ENCODE data around the gene ZNF445. TPM values are rescaled to one million over a fixed set of nuclear protein-coding genes. Genes with fewer than 3 reads are reported as not detected.
"Not testable (repeated sequence)": the region's sequence is repeated elsewhere in the genome, so short reads cannot be mapped to it uniquely, and the experiment has no call there.

ZNF445 gene
- total RNA-seq, 2 donors from 2014 or later: 11.5 to 14.6 TPM

- Histone ChIP-seq H3K4me3 (no peak overlapping the region), H3K9me3 (no peaks in the 10 kb centered on the region), H3K27ac (no peak overlapping the region), H3K4me1 (no peaks in the 10 kb centered on the region), H3K27me3 (no peaks in the 10 kb centered on the region), H3K9ac (ENCODE audit: low read depth in 2 of 2, low read length in 2 of 2) (no peak overlapping the region), H3K36me3 (no peaks in the 10 kb centered on the region)
- TF ChIP-seq CTCF (IDR thresholded peaks at IDR 0.05): no peak
- DNase-seq: no peak
- intact Hi-C loops (cut with DNase I): no loop called here
Observed at GRCh38 chr3:44418549-44418948, 58.9 kb downstream of the ZNF445 start.

GRCh38 chr3:44418118-44418517, 59.4 kb downstream of the ZNF445 start:
- H3K4me1 ChIP-seq: not testable (repeated sequence)

GRCh38 chr3:44416031-44417030, 61.1 kb downstream of the ZNF445 start:
- no peaks in the 10 kb centered on the region for H3K4me1 ChIP-seq
- no peaks in the 10 kb centered on the region for H3K36me3 ChIP-seq
- H3K9me3 ChIP-seq: no peaks in the 10 kb centered on the region
- H3K9ac ChIP-seq (ENCODE audit: low read depth in 2 of 2, low read length in 2 of 2): no peak overlapping the region
- H3K27ac ChIP-seq: no peak overlapping the region
- no peak for TF ChIP-seq CTCF (IDR thresholded peaks at IDR 0.05)
- no peak overlapping the region for H3K4me3 ChIP-seq
- intact Hi-C loops (cut with DNase I): no loop called here
- no peaks in the 10 kb centered on the region for H3K27me3 ChIP-seq
- DNase-seq: no peak

More at GRCh38 chr3:44418118-44418517, 59.4 kb downstream of the ZNF445 start:
- H3K27me3 ChIP-seq; H3K9me3 ChIP-seq; intact Hi-C loops (cut with DNase I); H3K9ac ChIP-seq (ENCODE audit: low read depth in 2 of 2, low read length in 2 of 2); H3K36me3 ChIP-seq; DNase-seq; H3K27ac ChIP-seq; H3K4me3 ChIP-seq: not testable (repeated sequence)

- Histone ChIP-seq H3K36me3 (no peaks in the 10 kb centered on the region), H3K9ac (ENCODE audit: low read depth in 2 of 2, low read length in 2 of 2) (no peak overlapping the region), H3K27ac (no peak overlapping the region), H3K27me3 (no peaks in the 10 kb centered on the region), H3K4me3 (no peak overlapping the region), H3K9me3 (no peaks in the 10 kb centered on the region), H3K4me1 (no peaks in the 10 kb centered on the region)
- no peak for TF ChIP-seq CTCF (IDR thresholded peaks at IDR 0.05)
- DNase-seq: no peak
- intact Hi-C loops (cut with DNase I): no loop called here
Observed at GRCh38 chr3:44415421-44415820, 62.0 kb downstream of the ZNF445 start.

- H3K27ac ChIP-seq: no peak overlapping the region
- no peaks in the 10 kb centered on the region for H3K36me3 ChIP-seq
- H3K4me1 ChIP-seq: no peaks in the 10 kb centered on the region
- DNase-seq: no peak
- no peaks in the 10 kb centered on the region for H3K27me3 ChIP-seq
- H3K9me3 ChIP-seq: no peaks in the 10 kb centered on the region
- intact Hi-C loops (cut with DNase I): no loop called here
- H3K4me3 ChIP-seq: no peak overlapping the region
- no peak overlapping the region for H3K9ac ChIP-seq (ENCODE audit: low read depth in 2 of 2, low read length in 2 of 2)
- TF ChIP-seq CTCF (IDR thresholded peaks at IDR 0.05): no peak
Observed at GRCh38 chr3:44414517-44415090, 62.9 kb downstream of the ZNF445 start.

- H3K27ac ChIP-seq: no peak overlapping the region
- TF ChIP-seq CTCF (IDR thresholded peaks at IDR 0.05): no peak
- intact Hi-C loops (cut with DNase I): no loop called here
- no peak for DNase-seq
- no peaks in the 10 kb centered on the region for H3K36me3 ChIP-seq
- H3K4me3 ChIP-seq: no peak overlapping the region
- no peak overlapping the region for H3K9ac ChIP-seq (ENCODE audit: low read depth in 2 of 2, low read length in 2 of 2)
- no peaks in the 10 kb centered on the region for H3K27me3 ChIP-seq
- H3K4me1 ChIP-seq: no peaks in the 10 kb centered on the region
- no peaks in the 10 kb centered on the region for H3K9me3 ChIP-seq
Observed at GRCh38 chr3:44412365-44412764, 65.1 kb downstream of the ZNF445 start.
